ENCODE measurements around the gene MCAM.

Gene MCAM

DNA sequence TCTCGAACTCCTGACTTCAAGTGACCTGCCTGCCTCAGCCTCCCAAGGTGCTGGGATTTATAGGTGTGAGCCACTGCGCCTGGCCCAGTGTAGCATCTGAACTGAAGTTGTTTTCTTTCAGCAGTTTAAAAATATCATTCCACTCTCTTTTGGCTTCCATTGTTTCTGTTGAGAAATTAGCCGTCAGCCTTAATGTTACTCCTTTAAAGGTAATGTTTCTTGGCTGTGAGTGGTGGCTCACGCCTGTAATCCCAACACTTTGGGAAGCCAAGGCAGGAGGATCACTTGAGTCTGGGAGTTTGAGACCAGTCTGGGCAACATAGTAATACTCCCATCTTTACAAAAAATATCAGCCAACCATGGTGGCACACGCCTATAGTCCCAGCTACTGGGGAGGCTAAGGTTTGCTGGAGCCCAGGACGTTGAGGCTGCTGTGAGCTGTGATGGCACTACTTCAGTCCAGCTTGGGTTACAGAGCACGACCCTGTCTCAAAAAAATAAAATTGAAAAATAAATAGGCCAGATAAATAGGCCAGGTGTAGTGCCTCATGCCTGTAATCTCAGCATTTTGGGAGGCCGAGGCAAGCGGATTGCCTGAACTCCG, 25.9 kb downstream of the MCAM start:
- Mint-ChIP-seq H3K4me3 (no peak overlapping the region), H3K4me1 (ENCODE audit: low read depth) (no peaks in the 10 kb centered on the region), H3K27ac (no peak overlapping the region), H3K27me3 (ENCODE audit: low read depth) (no peaks in the 10 kb centered on the region), H3K9me3 (no peaks in the 10 kb centered on the region), H3K36me3 (ENCODE audit: low read depth) (peaks cover 26% of the 10 kb centered on the region)

DNA sequence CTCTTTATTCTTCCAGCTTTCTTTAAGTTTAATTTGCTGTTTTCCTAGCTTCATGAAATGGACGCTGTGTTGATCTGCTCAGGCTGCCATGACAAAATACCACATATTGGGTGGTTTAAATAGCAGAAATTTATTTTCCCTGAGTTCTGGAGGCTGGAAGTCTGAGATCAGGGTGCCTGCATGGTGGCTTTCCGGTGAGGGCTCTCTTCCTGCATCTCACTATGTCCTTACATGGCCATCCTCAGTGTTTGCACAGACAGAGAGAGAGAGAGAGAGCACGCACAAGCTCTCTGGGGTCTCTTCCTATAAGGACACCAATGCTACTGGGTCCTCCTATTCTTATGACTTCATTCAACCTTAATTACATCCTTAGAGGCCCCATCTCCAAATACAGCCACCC, 28.7 kb downstream of the MCAM start:
- Mint-ChIP-seq H3K4me1 (ENCODE audit: low read depth) (peaks cover 10% of the 10 kb centered on the region), H3K36me3 (ENCODE audit: low read depth) (peaks cover 29% of the 10 kb centered on the region), H3K27me3 (ENCODE audit: low read depth) (no peaks in the 10 kb centered on the region), H3K27ac (peak overlapping the region; percentile 2), H3K4me3 (no peak overlapping the region), H3K9me3 (no peaks in the 10 kb centered on the region)

DNA sequence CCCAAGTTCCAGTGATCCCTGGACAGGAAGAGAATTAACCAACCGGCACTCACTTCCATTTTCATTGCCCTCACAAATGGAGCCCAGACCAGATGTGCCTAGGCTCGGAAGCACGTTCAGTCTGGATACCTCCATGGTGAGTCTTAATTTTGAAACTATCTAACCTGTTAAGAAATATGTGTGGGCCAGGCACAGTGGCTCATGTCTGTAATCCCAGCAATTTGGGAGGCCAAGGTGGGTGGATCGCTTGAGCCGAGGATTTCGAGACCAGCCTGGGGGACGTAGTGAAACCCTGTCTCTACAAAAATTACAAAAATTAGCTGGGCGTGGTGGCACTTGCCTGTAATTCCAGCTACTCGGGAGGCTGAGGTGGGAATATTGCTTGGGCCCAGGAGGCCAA, 31.5 kb downstream of the MCAM start:
- Mint-ChIP-seq H3K9me3 (no peaks in the 10 kb centered on the region), H3K27me3 (ENCODE audit: low read depth) (no peaks in the 10 kb centered on the region), H3K4me3 (no peak overlapping the region), H3K36me3 (ENCODE audit: low read depth) (peaks cover 26% of the 10 kb centered on the region), H3K4me1 (ENCODE audit: low read depth) (peaks cover 17% of the 10 kb centered on the region), H3K27ac (no peak overlapping the region)

DNA sequence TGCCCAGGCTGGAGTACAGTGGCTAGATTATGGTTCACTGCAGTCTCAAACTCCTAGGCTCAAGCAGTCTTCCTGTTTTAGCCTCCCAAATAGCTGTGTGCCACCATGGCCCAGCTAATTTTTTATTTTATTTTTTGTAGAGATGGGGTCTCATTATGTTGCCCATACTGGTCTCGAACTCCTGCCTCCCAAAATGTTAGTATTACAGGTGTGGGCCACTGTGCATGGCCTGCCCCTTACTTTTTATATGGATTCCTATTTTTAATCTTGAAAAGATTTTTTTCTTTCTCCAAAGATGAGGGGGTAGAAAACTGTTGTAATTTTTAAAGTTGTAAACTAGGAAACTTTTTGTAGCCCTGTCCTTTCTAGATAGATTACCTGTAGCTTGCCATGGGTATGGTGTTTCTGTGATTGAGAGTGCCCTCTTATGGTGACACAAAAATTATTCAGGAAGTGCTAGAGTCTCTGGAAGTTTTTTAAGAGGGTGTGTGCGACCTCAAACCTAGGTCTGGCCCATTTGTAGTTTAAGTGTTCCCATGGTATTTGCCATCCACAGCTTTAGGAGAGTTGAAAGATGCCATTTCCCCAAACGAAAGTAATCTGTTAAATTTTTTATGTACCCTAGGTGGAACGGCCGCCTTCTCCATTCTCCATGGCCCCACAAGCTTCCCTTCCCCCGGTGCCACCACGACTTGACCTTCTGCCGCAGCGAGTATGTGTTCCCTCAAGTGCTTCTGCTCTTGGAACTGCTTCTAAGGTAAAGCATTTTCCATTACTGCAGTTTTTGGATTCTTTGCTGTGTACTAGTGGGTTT, 32.4 kb downstream of the MCAM start:
- no peaks in the 10 kb centered on the region for H3K9me3 Mint-ChIP-seq
- no peaks in the 10 kb centered on the region for H3K27me3 Mint-ChIP-seq (ENCODE audit: low read depth)
- H3K36me3 Mint-ChIP-seq (ENCODE audit: low read depth), result peaks cover 28% of the 10 kb centered on the region
- peak overlapping the region; percentile 27 for H3K27ac Mint-ChIP-seq
- peaks cover 17% of the 10 kb centered on the region for H3K4me1 Mint-ChIP-seq (ENCODE audit: low read depth)
- H3K4me3 Mint-ChIP-seq, result no peak overlapping the region

DNA sequence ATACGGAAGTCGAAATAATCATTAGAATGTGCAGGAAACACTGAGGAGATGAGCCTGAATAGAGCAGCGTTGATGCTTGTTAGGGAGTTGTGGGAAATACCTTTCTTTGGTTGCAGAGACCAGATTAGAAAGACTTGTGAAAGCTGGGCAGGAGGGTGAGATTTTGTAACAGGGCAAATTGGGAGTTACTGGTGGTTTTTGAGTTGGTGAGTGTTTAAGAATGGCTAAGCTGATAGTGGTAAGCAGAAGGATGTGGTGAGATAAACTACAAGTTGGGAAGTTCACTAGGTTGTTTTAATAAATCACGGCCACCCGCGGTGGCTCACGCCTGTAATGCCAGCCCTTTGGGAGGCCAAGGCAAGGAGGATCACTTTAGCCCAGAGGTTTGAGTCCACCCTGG, 34.4 kb downstream of the MCAM start:
- no peak overlapping the region for H3K4me3 Mint-ChIP-seq
- H3K9me3 Mint-ChIP-seq, result no peaks in the 10 kb centered on the region
- peaks cover 17% of the 10 kb centered on the region for H3K4me1 Mint-ChIP-seq (ENCODE audit: low read depth)
- H3K27ac Mint-ChIP-seq, result peak overlapping the region; percentile 6
- no peaks in the 10 kb centered on the region for H3K27me3 Mint-ChIP-seq (ENCODE audit: low read depth)
- peaks cover 28% of the 10 kb centered on the region for H3K36me3 Mint-ChIP-seq (ENCODE audit: low read depth)

DNA sequence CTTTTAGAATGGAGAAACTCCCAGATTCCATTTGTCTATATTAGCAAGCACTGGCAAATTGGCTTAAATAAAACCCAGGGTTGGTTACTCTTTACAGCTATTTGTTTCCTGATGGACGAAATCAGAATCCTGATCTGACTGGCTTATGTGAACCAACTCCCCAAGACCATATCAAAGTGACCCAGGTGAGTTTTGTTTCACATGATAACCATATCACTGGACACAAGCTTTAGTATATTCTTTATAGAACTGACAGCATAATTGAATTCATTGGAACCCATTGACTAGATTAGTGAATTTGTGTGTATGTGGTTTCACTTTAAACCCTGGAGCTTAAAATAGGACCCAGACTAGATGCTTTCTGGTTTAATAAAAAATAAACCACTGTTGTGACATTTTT, 39.3 kb downstream of the MCAM start:
- no peaks in the 10 kb centered on the region for H3K9me3 Mint-ChIP-seq
- H3K4me3 Mint-ChIP-seq, result no peak overlapping the region
- peaks cover 34% of the 10 kb centered on the region for H3K36me3 Mint-ChIP-seq (ENCODE audit: low read depth)
- H3K27ac Mint-ChIP-seq, result no peak overlapping the region
- no peaks in the 10 kb centered on the region for H3K27me3 Mint-ChIP-seq (ENCODE audit: low read depth)
- peaks cover 9% of the 10 kb centered on the region for H3K4me1 Mint-ChIP-seq (ENCODE audit: low read depth)

DNA sequence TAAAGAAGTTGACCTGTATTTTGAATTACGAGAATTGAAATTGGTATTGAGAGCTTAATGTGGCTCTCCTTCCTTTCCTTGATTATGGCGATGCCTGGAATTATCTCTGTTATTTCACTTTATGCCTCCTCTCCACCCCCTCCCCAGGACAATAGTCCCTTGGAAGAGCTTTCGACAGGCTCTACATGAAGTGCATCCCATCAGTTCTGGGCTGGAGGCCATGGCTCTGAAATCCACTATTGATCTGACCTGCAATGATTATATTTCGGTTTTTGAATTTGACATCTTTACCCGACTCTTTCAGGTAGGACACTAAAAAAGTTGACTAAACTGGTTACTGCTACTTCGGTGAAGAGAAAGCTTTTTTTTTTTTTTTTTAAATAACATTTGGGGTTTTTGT, 43.2 kb downstream of the MCAM start:
- Mint-ChIP-seq H3K36me3 (ENCODE audit: low read depth) (peaks cover 25% of the 10 kb centered on the region), H3K27ac (no peak overlapping the region), H3K4me3 (no peak overlapping the region)

DNA sequence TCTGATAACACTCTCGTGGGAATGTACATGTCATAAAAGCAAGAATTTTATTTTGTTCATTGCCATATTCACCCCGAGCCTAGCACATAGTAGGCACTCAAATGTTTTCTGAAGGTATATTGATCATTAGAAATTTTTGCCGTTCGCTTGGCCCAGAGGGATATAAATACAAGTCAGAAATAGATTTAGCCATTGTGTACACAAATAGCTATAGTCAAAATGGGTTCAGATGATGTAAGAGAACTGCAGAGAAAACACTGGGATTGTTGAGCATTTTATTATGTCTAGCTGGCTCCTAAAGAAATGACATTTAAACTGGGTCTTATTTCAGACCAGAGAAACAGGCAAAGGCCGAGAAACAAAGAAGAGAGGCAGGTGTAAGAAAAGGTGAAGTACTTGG, 49.3 kb downstream of the MCAM start:
- Mint-ChIP-seq H3K27me3 (ENCODE audit: low read depth) (no peaks in the 10 kb centered on the region), H3K9me3 (no peaks in the 10 kb centered on the region), H3K4me1 (ENCODE audit: low read depth) (peaks cover 27% of the 10 kb centered on the region), H3K36me3 (ENCODE audit: low read depth) (peaks cover 7% of the 10 kb centered on the region), H3K27ac (no peak overlapping the region), H3K4me3 (no peak overlapping the region)

More for the DNA sequence above, 43.2 kb downstream of the MCAM start:
- H3K4me1 Mint-ChIP-seq (ENCODE audit: low read depth), result peaks cover 4% of the 10 kb centered on the region
- H3K9me3 Mint-ChIP-seq, result no peaks in the 10 kb centered on the region
- no peaks in the 10 kb centered on the region for H3K27me3 Mint-ChIP-seq (ENCODE audit: low read depth)

DNA sequence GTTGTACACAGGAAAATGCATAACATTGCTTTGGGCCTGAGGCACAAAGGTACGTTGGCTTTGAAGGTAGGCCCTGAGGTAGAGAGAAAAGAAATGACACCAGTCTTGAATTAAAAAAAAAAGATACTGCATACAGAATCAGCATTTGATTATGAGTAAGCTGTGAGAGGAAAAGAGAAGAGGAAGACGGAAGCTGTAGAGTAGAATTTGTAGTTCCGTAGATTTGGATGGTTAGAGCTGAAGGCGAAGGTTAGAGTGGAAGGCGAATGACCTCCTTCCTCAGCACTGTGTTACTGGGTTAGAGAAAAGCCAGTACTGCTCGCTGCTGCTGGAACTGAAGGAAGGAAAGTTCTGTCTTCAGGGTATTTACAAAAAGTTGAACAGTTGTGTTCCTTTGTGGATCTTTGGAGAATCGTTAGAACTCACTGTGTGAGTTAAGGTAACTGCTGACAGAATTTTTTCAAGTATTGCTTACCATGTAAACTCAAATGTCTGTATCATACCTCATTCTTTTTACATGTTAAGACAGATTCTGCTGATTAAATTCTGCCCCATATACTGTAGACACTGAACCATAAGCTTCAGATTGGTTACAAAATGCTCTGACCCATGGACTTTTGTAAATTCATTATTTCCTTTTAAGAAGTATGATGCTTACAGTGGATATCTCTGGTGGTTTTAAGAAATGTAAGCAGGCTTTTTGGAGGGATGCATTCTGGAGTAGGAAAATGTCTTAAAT, 50.2 kb downstream of the MCAM start:
- peak overlapping the region; percentile 56 for H3K4me3 Mint-ChIP-seq
- no peaks in the 10 kb centered on the region for H3K27me3 Mint-ChIP-seq (ENCODE audit: low read depth)
- peaks cover 26% of the 10 kb centered on the region for H3K4me1 Mint-ChIP-seq (ENCODE audit: low read depth)
- H3K27ac Mint-ChIP-seq, result peak overlapping the region; percentile 55
- no peaks in the 10 kb centered on the region for H3K9me3 Mint-ChIP-seq
- H3K36me3 Mint-ChIP-seq (ENCODE audit: low read depth), result peaks cover 2% of the 10 kb centered on the region

DNA sequence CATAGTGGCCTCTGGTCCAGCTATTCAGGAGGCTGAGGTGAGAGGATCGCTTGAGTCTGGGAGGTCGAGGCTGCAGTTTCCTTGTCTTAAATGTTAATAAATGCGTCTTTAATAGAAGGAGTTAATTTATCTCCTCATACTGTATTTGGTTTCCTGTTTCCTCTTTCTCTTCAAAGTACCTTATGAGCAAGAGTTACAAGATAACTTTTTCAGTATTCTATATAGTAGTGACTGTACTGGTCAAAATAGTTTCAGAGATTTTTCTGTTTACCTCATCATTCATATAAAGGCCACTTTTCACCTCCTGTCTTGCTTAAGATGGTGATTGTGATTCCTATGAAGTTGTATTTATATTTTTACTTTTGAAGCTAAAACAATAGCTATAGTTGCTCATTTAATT, 50.9 kb downstream of the MCAM start:
- Mint-ChIP-seq H3K4me3 (peak overlapping the region; percentile 56), H3K9me3 (no peaks in the 10 kb centered on the region), H3K4me1 (ENCODE audit: low read depth) (peaks cover 26% of the 10 kb centered on the region), H3K27ac (peak overlapping the region; percentile 55), H3K36me3 (ENCODE audit: low read depth) (peaks cover 2% of the 10 kb centered on the region), H3K27me3 (ENCODE audit: low read depth) (no peaks in the 10 kb centered on the region)

DNA sequence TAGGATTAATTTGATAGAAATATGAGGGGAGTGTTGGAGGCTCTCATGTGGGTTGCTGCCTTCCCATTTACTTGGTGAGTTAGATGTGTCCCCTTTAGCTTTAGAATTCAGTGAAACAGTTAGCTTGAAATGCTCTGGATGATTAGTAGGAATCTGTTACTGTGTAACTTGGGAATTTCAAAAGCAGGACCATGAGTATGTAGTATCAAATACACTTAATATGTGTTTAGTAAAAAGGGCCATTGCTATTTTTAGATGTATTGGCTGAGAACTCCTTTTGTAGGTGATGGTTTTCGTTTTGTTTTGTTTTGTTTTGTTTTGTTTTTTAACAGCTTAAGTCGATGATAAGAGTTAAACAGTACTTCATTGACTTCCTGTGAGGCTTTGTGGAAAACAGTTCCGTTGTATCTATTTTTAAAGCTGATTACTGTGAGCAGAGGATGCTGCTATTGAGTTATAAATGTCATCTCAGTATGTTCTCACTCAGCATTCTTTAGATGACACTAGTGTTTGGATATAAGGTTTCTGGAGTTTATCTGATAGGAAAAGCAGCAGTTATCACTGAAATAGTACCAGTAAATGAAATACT, 53.5 kb downstream of the MCAM start:
- no peaks in the 10 kb centered on the region for H3K9me3 Mint-ChIP-seq
- H3K36me3 Mint-ChIP-seq (ENCODE audit: low read depth), result peaks cover 4% of the 10 kb centered on the region
- peaks cover 41% of the 10 kb centered on the region for H3K4me1 Mint-ChIP-seq (ENCODE audit: low read depth)
- H3K4me3 Mint-ChIP-seq, result no peak overlapping the region
- H3K27ac Mint-ChIP-seq, result no peak overlapping the region
- H3K27me3 Mint-ChIP-seq (ENCODE audit: low read depth), result no peaks in the 10 kb centered on the region

DNA sequence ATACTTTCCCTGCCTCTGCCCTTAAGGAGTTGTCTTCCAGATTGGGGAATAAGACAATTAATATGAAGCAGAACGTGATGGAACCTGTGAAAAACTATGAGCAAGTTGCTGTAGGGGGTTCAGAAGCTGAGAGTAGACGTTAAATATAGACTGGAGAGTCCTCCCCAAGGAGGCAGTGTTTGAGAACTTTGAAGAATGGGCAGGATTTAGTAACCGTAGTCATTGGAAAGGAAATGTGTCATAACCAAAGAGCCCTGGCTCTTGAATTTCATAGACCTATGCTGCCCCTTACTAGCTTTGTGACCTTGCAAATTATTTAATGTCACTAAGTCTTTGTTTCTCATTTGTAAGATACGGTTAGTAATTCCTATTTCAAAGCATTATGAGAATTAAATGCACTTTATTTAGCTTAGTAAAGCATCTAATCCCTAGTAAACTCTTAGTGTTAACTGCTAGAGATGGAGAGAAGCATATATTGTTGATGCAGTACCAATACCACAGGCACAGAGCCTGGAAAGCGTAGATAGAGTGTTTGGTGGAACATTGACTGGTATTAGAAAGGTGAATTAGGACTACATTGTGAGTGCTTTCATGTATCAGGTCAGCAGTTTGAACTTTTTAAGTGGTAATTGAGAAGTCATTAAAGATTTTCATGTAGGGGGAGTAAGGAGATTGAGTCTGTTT, 54.1 kb downstream of the MCAM start:
- peaks cover 44% of the 10 kb centered on the region for H3K4me1 Mint-ChIP-seq (ENCODE audit: low read depth)
- peaks cover 6% of the 10 kb centered on the region for H3K36me3 Mint-ChIP-seq (ENCODE audit: low read depth)
- no peak overlapping the region for H3K4me3 Mint-ChIP-seq
- no peaks in the 10 kb centered on the region for H3K9me3 Mint-ChIP-seq
- no peak overlapping the region for H3K27ac Mint-ChIP-seq
- no peaks in the 10 kb centered on the region for H3K27me3 Mint-ChIP-seq (ENCODE audit: low read depth)

DNA sequence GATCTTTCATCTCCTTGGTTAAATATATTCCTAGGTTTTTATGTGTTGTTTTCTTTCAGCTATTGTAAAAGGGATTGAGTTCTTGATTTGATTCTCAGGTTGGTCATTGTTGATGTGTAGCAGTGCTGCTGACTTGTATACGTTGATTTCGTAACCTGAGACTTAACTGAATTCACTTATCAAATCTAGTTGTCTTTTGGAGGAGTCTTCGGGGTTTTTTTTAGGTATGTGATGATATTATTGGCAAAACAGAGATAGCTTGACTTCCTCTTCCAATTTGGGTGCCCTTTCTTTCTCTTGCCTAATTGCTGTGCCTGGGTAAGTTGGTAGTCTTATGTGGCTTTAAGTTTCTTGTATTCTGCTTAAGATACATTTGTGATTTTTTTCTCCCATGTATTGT, 57.9 kb downstream of the MCAM start:
- Mint-ChIP-seq H3K4me1 (ENCODE audit: low read depth) (peaks cover 33% of the 10 kb centered on the region), H3K27me3 (ENCODE audit: low read depth) (no peaks in the 10 kb centered on the region), H3K4me3 (no peak overlapping the region), H3K27ac (peak overlapping the region; percentile 38), H3K9me3 (no peaks in the 10 kb centered on the region), H3K36me3 (ENCODE audit: low read depth) (peaks cover 9% of the 10 kb centered on the region)

Data from T-helper 1 cell treated with Interleukin-12 subunit alpha and Interleukin-12 subunit beta and Interleukin-4 antibody, amounts not matched to agents 30 μg/mL and 1 μg/mL, for 36 hours (primary cell).